NCI-H146 treated with DMSO at 0.1 percent for 48 hours (cell line): ENCODE measurements around the gene FANCG.

Source experiments
- DNase-seq: peaks from one replicate; lab custom pipeline; 2025; ENCODE audit not compliant: unreplicated experiment; lab: John Stamatoyannopoulos, UW

The FANCG gene

DNA sequence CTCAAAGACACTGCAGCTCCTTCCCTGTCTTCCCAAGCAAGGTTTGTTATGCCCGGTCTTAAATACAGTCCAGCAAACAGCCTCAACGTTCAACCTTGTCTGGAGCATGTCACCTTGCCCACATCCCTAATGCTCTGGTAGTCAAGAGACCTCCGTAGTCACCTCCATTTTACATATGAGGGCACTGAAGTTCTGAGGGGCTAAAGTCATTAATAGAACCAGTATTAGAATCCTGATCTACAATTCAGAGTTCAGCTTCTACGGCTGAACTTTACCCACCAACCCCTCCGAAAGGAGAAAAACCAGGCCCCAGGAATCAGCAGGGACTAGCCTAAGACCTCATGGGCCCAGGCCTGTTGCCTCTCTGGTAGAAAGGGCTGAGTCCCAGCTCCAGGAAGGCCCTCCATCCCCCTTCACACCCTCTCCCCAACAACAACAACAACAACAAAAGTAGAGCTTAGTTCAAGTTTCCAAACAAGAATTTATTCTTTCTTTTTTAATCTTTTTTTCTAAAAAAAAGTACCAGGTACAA, 24.0 kb upstream of the FANCG start:
- no peak for DNase-seq

DNA sequence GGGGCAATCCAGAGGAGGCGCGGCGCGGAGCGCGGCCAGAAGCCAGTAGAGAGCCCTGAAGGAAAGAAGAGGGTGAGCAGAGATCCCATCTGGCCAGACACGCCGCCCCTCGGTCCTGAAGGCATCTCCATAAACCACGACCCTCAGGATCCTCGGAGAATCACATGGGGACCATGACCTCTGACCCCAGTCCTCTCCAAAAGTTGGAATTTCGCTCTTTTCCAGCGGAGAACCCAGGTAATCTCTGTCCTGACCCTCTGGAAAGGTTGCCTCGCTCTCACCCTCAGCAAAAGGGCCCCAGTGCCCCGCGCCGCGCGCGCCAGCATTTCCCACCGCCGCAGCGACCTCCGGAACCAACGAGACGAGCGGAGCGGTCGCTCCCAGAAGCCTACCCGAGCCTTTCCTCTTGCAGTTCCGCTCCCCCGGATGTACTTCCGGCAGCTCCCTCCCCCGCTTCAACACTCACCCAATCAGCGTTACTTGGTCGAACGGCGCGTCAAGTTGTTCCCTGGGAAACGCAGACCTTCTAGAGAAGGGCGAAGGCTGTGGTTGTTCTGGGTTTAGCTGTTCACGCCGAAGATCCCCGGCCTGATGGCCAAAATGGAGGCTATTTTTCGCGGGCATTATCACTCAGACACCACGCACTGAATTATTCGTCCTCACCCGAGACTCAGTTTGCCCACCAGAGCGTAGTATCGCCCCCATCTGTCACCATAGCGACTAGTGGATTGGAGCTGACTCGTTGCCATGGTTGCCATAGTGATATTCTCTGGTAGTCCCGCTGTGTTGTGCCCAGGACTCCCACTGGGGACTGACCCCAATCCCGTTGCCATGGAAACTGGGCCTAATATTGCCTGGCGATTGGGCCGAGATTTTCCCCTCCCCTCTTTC, 23.3 kb upstream of the FANCG start, which contains the start of gene STOML2:
TSS of gene STOML2 (minus strand) at position 363 of the 891 bp plus-strand sequence. CDS start at position 326, 37 bp downstream.
- peak; percentile 97 for DNase-seq

DNA sequence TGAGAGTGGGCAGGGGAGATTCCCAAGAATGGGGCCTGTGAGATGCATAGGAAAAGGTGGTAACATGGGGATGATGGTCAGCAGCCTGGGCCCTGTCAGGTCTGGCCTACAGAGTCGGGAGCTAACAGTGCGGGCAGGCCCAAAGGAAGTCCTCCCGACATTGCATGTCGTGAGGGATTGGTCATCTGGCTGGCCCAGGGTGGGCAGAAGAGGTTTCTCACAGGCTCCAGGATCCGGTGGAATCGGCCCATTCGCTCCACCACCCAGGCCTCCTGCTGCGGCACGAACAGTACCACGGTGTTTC, 22.7 kb upstream of the FANCG start:
- DNase-seq: no peak

DNA sequence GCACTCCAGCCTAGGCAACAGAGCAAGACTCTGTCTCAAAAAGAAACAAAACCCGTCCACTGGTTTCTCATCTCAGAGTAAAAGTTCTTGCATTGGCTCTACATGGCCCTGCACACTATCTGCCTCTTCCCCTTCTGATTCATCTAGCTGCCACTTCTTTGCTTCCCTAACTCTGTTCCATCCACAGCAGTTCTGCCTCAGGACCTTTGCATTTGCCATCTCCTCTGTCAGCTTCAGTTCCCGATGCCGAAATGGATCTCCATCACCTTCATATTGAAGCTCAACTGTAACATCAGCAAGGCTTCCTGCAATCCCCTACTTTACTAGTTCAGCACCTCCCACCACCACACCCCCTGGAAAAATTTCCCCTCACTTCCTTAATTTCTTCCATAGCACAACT, 17.8 kb upstream of the FANCG start:
- DNase-seq: no peak

DNA sequence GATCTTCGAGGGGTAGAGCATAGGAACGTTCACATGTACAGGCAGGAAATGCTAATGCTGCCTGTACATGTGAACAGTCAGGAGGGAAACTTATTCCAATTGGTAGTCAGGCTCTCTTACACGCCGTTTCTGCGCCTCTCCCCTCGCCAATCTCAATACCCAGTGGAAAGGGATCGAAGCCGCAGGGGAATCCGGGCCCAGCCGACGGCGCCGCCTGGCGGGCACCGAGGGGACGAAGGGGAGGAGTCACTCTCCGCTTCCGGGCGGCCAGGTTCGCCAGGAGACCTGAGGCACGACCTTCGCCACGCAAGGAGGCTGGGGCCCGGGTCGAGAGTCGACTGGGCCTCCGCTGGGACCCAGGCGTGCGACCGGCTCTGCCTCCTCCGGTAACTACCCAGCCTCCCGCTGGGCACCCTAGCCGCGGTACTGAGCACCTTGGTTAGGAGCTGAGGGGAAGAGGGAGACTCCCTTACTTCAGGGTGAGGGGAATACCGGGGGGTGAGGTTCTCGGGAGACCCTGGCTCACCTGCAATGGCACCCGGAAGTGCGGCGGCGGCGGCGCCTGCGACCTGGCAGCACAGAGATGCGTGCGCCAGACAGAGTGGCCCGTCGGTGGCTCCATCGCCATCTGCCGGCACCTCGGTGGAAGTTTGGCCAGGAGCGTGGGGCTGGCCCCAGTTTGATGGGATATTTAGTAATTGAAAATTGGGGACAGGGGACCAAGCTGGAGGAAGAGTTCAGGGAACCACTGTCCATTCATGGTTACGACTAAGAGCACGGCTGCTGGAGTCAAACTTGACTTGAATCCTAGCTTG, 16.5 kb upstream of the FANCG start, which contains the start of gene PIGO:
TSS of gene PIGO (minus strand) at position 557 of the 815 bp plus-strand sequence. CDS start 1,026 bp downstream, outside the sequence.
- DNase-seq: peak; percentile 80

DNA sequence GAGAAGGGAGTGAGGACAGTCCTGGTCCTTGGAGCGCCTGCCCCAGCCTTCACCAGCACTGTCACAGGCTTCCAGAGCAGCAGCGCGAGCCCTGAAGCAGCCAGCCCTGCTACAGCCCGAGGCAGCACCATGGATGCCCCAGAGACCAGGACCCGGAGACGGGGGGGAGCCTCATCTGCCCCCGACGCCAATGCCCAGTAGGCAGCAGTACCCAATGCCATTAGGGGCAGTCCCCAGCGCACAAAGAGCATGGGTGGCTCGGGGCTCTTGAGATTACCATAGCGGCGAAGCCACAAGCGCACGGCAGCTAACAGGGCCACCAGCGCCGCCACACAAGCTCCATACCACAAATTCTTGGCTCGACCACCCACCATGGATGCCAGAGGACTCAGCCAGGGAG, 11.8 kb upstream of the FANCG start:
- no peak for DNase-seq

DNA sequence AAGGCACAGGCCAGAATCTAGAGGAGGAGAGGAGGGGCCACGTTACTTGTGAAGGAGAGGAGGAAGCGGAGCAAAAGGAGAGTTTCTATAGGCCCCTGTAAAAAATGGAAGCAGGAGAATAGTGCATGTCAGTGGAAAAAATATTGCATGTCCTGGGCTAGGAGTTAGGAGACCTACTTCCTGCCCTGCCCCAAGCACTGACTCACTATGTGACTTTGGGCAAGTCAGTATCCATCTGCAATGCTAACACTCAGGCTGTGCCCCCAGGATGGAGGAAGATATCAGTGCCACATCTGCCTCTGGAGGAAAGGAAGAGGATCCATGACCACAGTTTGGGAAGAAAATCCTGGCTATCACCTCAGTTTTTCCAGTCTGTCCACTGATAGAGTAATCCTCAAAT, 9.7 kb upstream of the FANCG start:
- DNase-seq: no peak

DNA sequence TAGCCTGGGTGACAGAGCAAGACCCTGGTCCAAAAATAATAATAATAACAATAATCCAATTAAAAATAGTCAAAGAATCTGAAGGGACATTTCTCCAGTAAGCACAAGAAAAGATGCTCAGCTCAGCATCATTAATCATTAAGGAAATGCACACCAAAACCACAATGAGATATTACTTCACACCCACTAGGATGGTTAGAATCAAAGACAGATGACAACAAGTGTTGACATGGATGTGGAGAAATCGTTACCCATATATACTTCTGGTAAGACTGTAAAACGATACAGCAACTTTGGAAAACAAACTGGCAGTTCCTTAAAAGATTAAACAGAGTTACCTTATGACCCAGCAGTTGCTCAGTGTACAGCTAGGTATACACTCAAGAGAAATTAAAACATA, 5.3 kb upstream of the FANCG start:
- no peak for DNase-seq

DNA sequence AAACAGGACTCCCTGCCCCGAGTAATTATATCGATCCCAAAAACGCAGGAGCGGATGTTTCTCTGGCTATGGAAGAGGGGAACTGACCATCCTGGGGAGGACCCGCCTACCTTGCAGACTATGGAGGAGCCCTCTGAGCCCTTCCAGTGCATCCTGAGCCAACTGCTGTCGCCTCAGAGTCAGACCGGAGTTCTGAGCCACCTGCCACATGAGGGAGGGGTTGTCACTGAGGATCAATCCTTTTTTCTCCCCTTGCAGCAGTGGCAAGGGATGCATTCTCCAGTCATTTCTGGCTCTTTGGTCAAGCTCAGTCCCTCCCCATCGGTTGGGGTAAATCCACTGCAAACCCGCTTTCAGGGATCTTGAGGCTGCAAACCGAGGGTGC, 709 bp downstream of the FANCG start:
- DNase-seq: peak; percentile 42

DNA sequence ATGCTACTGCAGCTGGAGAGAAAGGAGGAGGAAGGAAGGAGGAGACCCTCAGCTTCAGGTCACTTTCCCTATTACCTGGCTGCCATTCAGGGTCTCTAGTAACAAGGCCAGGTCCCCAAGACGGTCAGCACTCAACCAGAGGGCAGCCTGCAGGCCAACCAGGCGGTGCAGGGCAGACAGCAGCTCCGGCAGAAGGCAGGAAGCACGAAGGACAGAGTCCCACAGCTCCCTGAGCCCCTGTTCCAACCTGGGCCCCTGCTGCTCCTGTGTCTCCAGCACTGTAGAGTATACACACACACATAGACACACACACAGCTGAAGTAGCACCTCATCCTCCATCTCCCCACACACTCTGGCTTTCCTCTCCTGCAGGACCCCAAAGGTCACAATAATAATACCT, 1.7 kb downstream of the FANCG start:
- no peak for DNase-seq

DNA sequence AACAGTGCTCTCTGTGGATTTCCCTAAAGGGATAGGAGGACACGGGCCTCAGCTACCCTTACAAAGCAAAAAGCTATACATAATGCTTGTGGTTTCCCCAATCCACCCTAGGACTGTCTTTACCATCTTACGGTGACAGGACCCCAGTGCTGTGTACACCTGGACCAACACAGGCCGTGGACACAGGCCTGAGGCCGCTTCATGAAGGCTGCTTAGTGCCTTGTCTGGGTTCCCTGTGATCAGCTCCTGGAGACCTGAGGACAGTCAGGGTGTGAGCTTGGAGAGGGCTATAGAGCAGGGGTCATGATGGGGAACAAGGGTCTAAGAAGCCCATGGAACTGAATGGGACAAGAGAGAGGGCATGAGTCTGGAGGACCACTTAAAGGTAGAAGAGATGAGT, 2.9 kb downstream of the FANCG start:
- no peak for DNase-seq

DNA sequence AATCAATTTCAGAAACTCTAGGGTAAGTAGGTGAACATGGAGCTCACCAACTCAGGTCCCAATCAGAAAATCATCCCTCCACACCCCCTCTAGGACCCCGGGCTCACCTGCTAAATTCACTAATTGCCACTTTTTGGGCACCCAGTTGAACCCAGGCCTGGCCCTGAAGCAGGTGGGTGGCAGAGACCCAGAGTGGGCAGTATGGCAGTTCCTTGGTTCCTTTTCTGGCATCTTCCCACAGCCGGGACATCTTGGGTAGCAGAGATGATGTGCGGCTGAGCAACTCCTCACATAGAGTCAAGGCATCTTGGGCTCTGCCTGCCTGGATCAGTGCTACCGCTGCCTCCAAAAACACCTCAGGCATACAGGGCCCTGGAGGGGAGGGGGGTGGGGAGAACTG, 4.4 kb downstream of the FANCG start:
- DNase-seq: no peak

DNA sequence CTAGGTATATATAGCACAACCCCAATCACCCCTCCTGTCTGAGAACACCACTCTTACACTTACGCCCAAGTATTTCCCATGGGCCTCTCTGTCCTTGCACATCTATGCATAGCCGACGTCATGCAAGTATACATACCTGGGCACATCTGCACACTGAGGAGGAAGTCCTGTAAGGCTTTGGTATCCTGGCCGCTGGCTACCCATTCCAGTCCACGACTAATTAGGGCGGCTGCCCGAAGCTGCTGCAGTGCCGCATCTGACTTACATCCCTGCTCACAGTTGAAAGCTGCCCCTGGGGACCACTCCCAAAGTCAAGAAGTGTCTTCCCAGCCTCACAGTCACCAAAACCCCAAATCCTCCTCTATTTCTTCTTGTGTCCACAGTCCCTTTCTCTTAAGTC, 5.0 kb downstream of the FANCG start:
- no peak for DNase-seq

DNA sequence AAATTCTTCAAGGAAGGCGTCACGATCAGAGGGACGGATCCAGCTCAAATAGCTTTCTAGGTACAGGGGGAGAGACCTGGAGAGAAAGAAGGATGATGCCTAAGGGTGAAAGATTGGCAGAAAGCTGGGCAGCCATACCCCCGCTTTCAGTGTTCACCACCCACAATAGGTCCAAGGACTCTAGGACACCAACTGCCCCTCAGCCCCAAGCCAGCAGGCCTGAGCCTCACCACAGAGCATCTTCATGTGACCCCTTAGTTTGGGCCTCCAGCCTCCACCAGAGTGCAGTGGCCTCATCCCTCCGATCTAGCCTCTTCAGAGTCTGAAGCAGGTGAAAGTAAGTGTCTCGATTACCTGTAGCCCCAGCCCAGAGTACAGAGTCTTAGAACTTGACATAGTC, 5.6 kb downstream of the FANCG start:
- DNase-seq: no peak

DNA sequence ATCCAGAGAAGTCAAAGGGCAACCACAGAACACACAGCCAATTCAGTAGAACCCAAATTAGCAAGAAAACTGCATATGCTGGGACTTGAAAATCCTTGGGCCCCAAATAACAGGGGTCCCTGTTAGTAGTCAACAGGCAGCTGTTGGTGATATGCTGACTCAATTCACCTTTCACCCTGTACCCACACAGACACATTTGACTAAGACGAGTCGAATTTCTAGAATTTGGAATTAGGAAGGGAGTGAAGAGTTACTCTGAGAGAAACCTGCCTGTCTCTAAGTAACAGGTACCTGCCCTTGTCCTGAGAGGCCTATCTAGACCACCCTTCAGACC, 6.5 kb downstream of the FANCG start:
- no peak for DNase-seq

DNA sequence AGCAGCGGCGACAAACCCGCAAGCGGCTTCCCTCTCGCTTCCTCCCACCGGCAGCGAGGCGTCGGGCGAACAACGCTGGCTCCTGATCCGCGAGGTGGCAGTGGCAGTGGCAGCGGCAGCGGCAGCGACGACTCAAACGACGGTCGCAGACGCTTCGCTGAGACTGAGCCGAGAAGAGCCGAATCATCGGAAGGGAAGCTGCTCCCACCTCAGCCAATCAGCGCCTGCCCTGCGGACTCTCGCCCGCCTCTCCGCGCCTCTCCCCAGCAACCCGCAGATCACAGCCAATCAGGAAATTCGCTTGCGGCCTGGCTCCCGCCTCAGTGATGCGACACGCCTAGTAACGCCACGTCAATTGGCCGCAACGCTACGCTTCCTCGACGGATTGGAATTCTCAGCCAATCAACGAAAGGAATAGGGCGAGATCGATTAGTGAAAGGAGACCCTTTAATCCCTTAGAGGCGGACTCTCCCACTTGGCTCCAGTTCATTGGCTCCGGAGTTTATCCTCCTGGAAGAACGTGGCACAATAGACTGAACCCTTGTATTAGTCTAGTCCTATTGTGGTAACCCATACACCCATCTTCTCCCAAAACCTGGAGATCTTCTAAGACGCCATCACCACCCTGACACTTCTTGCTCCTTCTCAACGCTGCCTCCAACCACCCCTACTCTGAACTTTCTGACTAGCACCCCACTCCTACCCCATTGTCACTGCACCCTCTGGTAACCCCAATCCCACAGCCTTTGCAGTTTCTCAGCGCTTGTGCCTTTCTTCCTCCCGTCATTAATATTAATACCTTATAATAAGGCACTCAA, 7.1 kb downstream of the FANCG start, which contains the start of gene VCP:
TSS of gene VCP (minus strand) at position 165 of the 818 bp plus-strand sequence. CDS start 272 bp downstream, outside the sequence.
- DNase-seq: peak; percentile 99

DNA sequence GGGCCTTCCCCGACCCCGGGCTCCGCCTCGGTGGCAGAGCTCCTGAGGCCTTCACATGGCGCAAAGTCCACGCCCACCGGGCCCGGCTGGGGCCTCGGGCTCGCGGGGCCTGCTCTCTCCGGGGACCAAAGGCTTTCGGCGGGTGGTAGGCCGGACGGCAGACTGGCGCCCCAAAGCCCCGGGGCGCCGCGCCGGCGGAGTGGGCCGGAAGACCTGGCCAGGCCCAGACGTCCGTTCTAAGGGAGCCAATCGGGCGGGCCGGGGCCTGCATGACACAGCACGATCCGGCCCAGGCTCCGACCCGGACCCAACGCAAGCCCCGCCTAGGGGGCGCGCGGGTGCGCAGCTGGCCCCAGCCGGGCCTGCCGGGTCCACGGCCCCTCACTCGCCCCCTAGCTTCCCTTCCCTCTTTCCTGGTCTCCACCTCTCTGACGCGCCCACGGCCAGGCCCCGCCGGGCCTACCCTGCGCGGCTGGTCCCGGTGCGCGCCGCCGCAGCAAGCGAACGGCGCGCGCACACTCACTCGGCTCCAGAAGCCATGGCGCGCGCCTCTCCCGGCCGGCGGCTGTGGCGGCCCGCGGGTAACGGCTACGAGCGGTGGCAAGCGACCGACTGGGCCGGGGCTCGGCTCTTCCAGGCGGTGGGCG, 7.8 kb downstream of the FANCG start:
- peak; percentile 60 for DNase-seq

DNA sequence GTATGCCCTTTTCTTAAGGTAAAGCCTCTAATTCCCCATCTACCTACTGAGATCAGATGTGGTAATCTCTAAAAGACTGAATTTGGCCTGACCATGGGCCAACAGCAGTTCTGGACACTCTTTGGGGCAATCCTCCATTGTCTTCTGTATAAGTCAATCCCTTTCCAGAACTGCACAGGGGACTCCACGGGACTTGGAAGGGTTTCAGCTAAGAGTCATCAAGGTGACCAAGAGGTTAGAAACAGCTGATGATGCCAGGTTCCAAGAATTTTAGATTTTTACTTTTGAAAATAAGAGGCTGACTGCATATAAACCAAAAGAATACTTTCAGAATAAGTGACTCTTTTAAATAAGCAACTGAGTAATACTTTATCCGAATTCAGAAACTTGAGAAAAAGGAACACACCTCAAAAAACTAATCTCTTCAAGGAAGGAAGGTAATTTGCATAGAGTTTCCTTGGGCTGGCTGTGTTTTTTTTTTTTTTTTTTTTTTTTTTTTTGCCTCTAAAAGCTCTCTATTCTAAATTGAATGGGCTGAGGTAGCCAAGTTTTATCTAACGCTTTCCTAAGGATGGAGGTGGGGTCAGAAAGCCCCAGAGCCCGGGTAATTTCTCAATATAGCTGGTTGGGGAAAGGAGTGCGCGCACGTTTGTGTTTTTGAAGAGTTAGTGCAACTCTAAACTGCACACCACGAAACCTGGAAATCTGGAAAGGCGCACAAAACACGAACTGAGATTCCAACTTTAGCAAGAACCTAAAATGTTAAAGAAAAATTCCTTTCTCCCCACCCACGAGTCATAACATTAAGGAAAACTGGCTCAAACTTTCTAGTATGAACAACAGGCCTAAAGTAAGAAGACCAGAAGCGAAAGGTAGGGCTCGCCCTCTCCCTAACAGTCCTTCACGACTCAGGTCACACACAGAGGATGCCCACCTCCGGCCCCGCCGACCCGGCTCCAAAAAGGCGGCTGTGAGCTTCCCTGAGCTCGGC, 8.6 kb downstream of the FANCG start:
- DNase-seq: no peak

DNA sequence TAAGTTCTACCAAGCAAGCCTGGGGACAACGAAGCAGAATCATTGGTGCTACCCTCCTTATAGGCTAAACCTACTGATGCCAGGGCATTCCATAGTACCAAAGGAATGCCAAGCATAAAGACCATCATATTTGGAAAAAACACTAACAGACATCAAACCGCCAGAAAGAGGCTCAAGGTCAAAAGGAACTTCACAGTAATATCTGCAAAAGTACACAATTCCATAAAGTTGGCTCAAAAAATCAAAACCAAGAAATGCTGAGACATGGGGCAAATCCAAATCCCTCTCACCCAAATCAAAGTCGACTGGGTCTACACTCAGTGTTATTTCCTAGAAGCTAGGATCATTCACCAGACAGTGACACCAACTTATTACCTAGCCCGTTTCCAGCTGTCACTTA, 10.7 kb downstream of the FANCG start:
- no peak for DNase-seq
